Bronchial epithelial cell (primary cell): ENCODE measurements around the gene MRPS10. TPM values are rescaled to one million over a fixed set of nuclear protein-coding genes. Genes with fewer than 3 reads are reported as not detected.

Source experiments
- DNase-seq: peaks from one replicate; pipeline ENCODE4 v3.0.0-alpha.2; 2010; ENCODE audit warnings: low read depth
- FAIRE-seq: peaks from 2 replicates; lab custom pipeline; 2011; peaks lifted over from hg19 to GRCh38; lab: Jason Lieb, UNC
- H3K27me3 ChIP-seq: 2 replicates; pipeline ENCODE4 v1.5.1; 2011; ENCODE audit warnings: low read length; ENCODE audit not compliant: control insufficient read depth, insufficient read depth
- H3K36me3 ChIP-seq: 2 replicates; pipeline ENCODE4 v1.5.1; 2011; ENCODE audit warnings: low read length; ENCODE audit not compliant: control insufficient read depth, insufficient read depth
- H3K4me3 ChIP-seq: 2 replicates; pipeline ENCODE4 v1.5.1; 2011; ENCODE audit warnings: mild to moderate bottlenecking, low read depth, low read length, control low read depth
- CTCF ChIP-seq: IDR thresholded peaks from 2 replicates; pipeline ENCODE4 v1.5.1; 2011; ENCODE audit warnings: mild to moderate bottlenecking, moderate library complexity, low read length, control low read depth, inconsistent platforms; ENCODE audit not compliant: insufficient read depth, severe bottlenecking
- total RNA-seq: library from RNA; depleted of rRNA; stranded (reverse); fragments of >200 nt; gene quantifications from 2 replicates; pipeline ENCODE4 v1.2.1, GENCODE V29; 2014

Gene MRPS10
- total RNA-seq, 1 donor from 2014 or later = 71.6 TPM

GRCh38 chr6:42260972-42261371, 43.3 kb upstream of the MRPS10 start:
- Histone ChIP-seq H3K27me3 (no peaks in the 10 kb centered on the region), H3K4me3 (no peak overlapping the region), H3K36me3 (peaks cover 19% of the 10 kb centered on the region)
- peak; percentile 45 for TF ChIP-seq CTCF
- DNase-seq = no peak
- peak; percentile 70 for FAIRE-seq

- Histone ChIP-seq H3K36me3 (peaks cover 19% of the 10 kb centered on the region), H3K4me3 (no peak overlapping the region), H3K27me3 (no peaks in the 10 kb centered on the region)
- DNase-seq (no peak), FAIRE-seq (no peak)
- TF ChIP-seq CTCF = no peak
Measured at GRCh38 chr6:42260396-42260888, 42.8 kb upstream of the MRPS10 start.

DNA sequence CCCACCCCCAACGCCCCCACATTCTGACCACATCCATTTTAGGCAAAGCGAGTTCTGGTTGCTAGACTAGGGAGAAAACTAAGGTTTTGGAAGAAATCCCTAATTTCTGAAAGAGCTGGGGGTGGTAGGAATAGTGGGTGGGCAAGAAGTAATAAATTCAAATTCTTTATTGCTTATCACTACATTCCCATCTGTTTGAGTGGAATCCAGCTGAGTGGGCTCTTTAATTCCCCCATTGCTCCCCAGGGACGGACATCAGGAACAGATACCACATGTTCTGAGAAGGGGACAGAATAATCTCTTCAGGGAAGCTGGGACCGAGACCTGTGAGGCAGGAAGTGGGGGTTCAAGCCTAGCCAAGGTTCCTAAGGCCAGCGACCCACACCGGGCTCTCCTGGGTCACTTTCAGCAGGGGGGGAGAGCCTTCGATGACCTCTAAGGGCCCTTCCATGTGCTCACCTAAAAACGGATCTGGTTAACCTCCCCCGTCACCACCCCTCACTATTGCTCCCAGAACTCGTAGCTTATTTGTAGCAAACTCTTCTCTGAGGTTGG, 42.3 kb upstream of the MRPS10 start:
- DNase-seq (no peak), FAIRE-seq (no peak)
- H3K36me3 ChIP-seq = peaks cover 19% of the 10 kb centered on the region
- no peak overlapping the region for H3K4me3 ChIP-seq
- H3K27me3 ChIP-seq = no peaks in the 10 kb centered on the region
- no peak for TF ChIP-seq CTCF

- no peak for TF ChIP-seq CTCF
- Histone ChIP-seq H3K36me3 (peaks cover 20% of the 10 kb centered on the region), H3K27me3 (no peaks in the 10 kb centered on the region), H3K4me3 (no peak overlapping the region)
- DNase-seq (no peak), FAIRE-seq (no peak)
Measured at GRCh38 chr6:42259286-42259685, 41.6 kb upstream of the MRPS10 start.

DNA sequence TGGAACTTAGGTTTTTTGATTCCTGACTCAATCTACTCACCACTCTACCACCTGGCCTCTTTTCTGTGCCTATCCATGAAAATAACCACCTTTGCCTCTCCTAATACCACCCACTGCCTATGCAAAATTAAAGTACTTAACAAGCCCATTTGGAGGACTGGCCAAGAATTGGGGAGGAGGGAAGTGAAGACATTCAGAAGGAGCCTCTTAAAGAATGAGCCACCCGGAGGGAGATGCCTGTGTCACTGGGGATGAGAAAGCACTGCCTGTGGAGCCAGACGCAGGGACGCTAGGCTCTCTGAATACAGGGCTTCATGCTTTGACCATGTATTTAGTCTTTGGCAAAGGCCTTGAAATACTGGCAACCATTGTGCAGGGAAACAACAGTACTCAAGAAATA, 40.0 kb upstream of the MRPS10 start:
- Histone ChIP-seq H3K4me3 (no peak overlapping the region), H3K27me3 (no peaks in the 10 kb centered on the region), H3K36me3 (peaks cover 17% of the 10 kb centered on the region)
- no peak for TF ChIP-seq CTCF
- DNase-seq (no peak), FAIRE-seq (no peak)

DNA sequence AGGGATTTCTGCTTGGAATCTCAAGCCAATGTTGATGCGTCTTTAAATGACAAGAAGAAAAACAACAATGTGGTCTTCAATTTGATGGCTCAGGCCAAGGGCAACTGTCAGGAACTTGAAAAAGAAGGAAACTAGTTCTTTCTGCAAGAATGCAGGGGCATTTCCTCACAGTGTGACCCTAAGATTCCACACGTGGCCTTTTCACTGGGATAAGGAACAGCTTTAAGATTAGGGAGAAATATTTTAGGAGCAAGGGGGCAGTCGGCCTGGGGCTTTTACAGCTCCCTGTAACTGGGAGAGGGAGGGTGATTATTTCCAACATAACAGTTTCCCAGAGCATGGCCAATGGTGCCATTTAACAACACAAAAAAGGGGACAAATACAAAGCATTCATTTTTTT, 39.4 kb upstream of the MRPS10 start:
- TF ChIP-seq CTCF = no peak
- peaks cover 17% of the 10 kb centered on the region for H3K36me3 ChIP-seq
- FAIRE-seq (no peak), DNase-seq (no peak)
- no peak overlapping the region for H3K4me3 ChIP-seq
- H3K27me3 ChIP-seq = no peaks in the 10 kb centered on the region
